CD14-positive monocyte (primary cell): Measurements from ENCODE around the gene ENTPD2. TPM values are rescaled to one million over a fixed set of nuclear protein-coding genes. Genes with fewer than 3 reads are reported as not detected.

Source experiments
- DNase-seq, 3 donors: peaks; one replicate each; pipeline ENCODE4 v3.0.0-alpha.2; 2011 to 2022
- H2AFZ ChIP-seq: 2 replicates; pipeline ENCODE4 v1.6.0; 2012; ENCODE audit warnings: mild to moderate bottlenecking, low read depth, low read length, inconsistent platforms; ENCODE audit not compliant: insufficient read depth, poor library complexity, severe bottlenecking
- H3K27ac ChIP-seq, 2 donors: 1 replicate in 1 of 2; 2 replicates in 1 of 2; pipeline ENCODE4 v1.5.1; 2012 to 2013; ENCODE audit warnings: low read length in 2 of 2, control low read depth in 1 of 2, inconsistent platforms in 1 of 2, low read depth in 1 of 2, mild to moderate bottlenecking in 1 of 2
- H3K27me3 ChIP-seq, 2 donors: one replicate each; pipeline versions ENCODE4 v1.6.0 to v1.6.1; 2011 to 2013; ENCODE audit warnings: low read length in 2 of 2; ENCODE audit not compliant: control insufficient read depth in 2 of 2, insufficient read depth in 2 of 2
- H3K36me3 ChIP-seq, 2 donors: replicated peaks in 1 of 2; 1 replicate in 1 of 2; 2 replicates in 1 of 2; pipeline versions ENCODE4 v1.5.1 to v1.6.1; 2012 to 2013; ENCODE audit warnings: low read length in 2 of 2, control low read depth in 1 of 2, inconsistent platforms in 1 of 2, mild to moderate bottlenecking in 1 of 2; ENCODE audit not compliant: insufficient read depth in 2 of 2, control insufficient read depth in 1 of 2
- H3K4me1 ChIP-seq, 2 donors: 1 replicate in 1 of 2; 2 replicates in 1 of 2; pipeline versions ENCODE4 v1.5.1 to v1.6.1; 2012 to 2013; ENCODE audit warnings: low read length in 2 of 2, control low read depth in 1 of 2, inconsistent platforms in 1 of 2, mild to moderate bottlenecking in 1 of 2, moderate library complexity in 1 of 2; ENCODE audit not compliant: insufficient read depth in 2 of 2, control insufficient read depth in 1 of 2
- H3K4me2 ChIP-seq: replicated peaks from 2 replicates; pipeline ENCODE3; 2012; ENCODE audit warnings: low read length, moderate library complexity, mild to moderate bottlenecking; ENCODE audit not compliant: poor library complexity, severe bottlenecking; ENCODE audit errors: extremely low read depth
- H3K4me3 ChIP-seq, 3 experiments: fragments of 200-600 bp in 1 of 3; sonication (generic) in 1 of 3; replicated peaks in 1 of 3; 1 replicate in 2 of 3; 2 replicates in 1 of 3; pipeline ENCODE4 v1.5.1; 2011 to 2013; ENCODE audit warnings: low read length in 3 of 3, mild to moderate bottlenecking in 3 of 3, control low read depth in 2 of 3, low read depth in 2 of 3, inconsistent platforms in 1 of 3, moderate library complexity in 1 of 3
- H3K79me2 ChIP-seq: 2 replicates; pipeline ENCODE4 v1.6.0; 2012; ENCODE audit warnings: mild to moderate bottlenecking, control low read depth, inconsistent platforms, low read length, moderate library complexity; ENCODE audit not compliant: insufficient read depth
- H3K9ac ChIP-seq: 2 replicates; pipeline ENCODE4 v1.6.0; 2017; ENCODE audit warnings: low read length, mild to moderate bottlenecking; ENCODE audit not compliant: insufficient read depth, poor library complexity, severe bottlenecking
- H3K9me3 ChIP-seq, 2 donors: replicated peaks in 1 of 2; 1 replicate in 1 of 2; 2 replicates in 1 of 2; pipeline versions ENCODE4 v1.5.1 to v1.6.1; 2012 to 2013; ENCODE audit warnings: low read length in 2 of 2, control low read depth in 1 of 2; ENCODE audit not compliant: control insufficient read depth in 1 of 2, insufficient read depth in 1 of 2
- H4K20me1 ChIP-seq: 2 replicates; pipeline ENCODE4 v1.6.0; 2012; ENCODE audit warnings: mild to moderate bottlenecking, low read length, control low read depth, moderate library complexity; ENCODE audit not compliant: insufficient read depth
- H3K27ac Mint-ChIP-seq, 7 donors: one replicate each; pipeline ENCODE4 v1.8.0; 2020; ENCODE audit warnings: mild to moderate bottlenecking in 7 of 7, mixed read lengths in 7 of 7, moderate library complexity in 6 of 7, inconsistent platforms in 2 of 7
- H3K27me3 Mint-ChIP-seq, 3 donors: one replicate each; pipeline ENCODE4 v1.8.0; 2021 to 2022; ENCODE audit warnings: low read depth in 3 of 3, mild to moderate bottlenecking in 3 of 3, mixed read lengths in 3 of 3, moderate library complexity in 3 of 3, inconsistent platforms in 1 of 3
- H3K36me3 Mint-ChIP-seq, 2 donors: one replicate each; pipeline ENCODE4 v1.8.0; 2020; ENCODE audit warnings: mixed read lengths in 2 of 2, inconsistent platforms in 1 of 2, mild to moderate bottlenecking in 1 of 2
- H3K4me1 Mint-ChIP-seq: one replicate; pipeline ENCODE4 v1.8.0; 2020; ENCODE audit warnings: mild to moderate bottlenecking, mixed read lengths
- H3K4me3 Mint-ChIP-seq, 2 donors: one replicate each; pipeline ENCODE4 v1.8.0; 2020; ENCODE audit warnings: mild to moderate bottlenecking in 2 of 2, mixed read lengths in 2 of 2, moderate library complexity in 1 of 2
- H3K9me3 Mint-ChIP-seq, 7 donors: one replicate each; pipeline ENCODE4 v1.8.0; 2020 to 2022; ENCODE audit warnings: mixed read lengths in 7 of 7, mild to moderate bottlenecking in 6 of 7, moderate library complexity in 6 of 7, inconsistent platforms in 2 of 7
- WGBS: methylation state at CpG from one replicate; pipeline ENCODE4 v1.1.5; 2013; ENCODE audit warnings: missing lambda C conversion rate; ENCODE audit not compliant: insufficient coverage; 5-methylcytosine and 5-hydroxymethylcytosine counted together
- intact Hi-C, 2 donors: fragments of 100-400 bp; cut with micrococcal nuclease; formaldehyde crosslinking; loops; one replicate each; pipeline versions ENCODE4 v1.15.0 to v1.15.1; 2023
- polyA plus RNA-seq, 3 donors: library from polyadenylated mRNA; depleted of rRNA in 1 of 3; unstranded in 2 of 3; stranded (reverse) in 1 of 3; fragments of 300-500 nt in 2 of 3; fragments of >200 nt in 1 of 3; fragmentation: Illumina TruSeq in 2 of 3; gene quantifications; 1 replicate in 2 of 3; 2 replicates in 1 of 3; pipeline ENCODE4 v1.2.3, GENCODE V29; 2012 to 2021
- TF ChIP-seq, protein P1 (sequence below): fragments of 200-600 bp; IDR thresholded peaks from one replicate; pipeline ENCODE4 v1.8.0; 2022; ENCODE audit warnings: antibody characterized with exemption, mild to moderate bottlenecking

Gene ENTPD2
- polyA plus RNA-seq, 3 donors: not detected

DNA sequence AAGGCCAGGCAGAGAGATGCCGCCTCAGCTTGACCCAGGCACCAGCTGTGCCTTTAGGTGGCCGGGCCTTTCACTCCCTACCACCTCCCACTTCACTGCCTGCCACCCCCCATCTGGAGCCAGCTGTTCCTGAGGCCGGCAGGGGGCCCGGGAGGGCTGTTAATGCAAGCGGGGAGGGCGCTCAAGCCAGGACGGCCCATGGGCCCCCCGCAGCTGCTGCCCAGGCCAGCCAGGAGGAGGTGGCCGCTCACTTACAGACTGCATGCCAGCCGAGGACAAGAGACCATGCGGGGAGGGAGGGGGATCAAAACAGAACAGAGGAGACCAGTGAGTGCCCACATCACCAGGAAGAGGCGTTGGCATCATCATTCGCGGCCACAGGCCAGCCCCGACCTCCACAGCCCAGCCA lies 30.3 kb downstream of the ENTPD2 start:
- H3K27me3 ChIP-seq: no peaks in the 10 kb centered on the region
- Mint-ChIP-seq H3K27me3 (peaks cover 4 to 7% (median 7%) of the 10 kb centered on the region in 3 donors), H3K4me1 (peaks cover 11% of the 10 kb centered on the region), H3K27ac (no peak overlapping the region), H3K4me3 (no peak overlapping the region), H3K36me3 (peaks cover 0 to 2% of the 10 kb centered on the region in 2 donors), H3K9me3 (peaks cover 0 to 5% (median 2%) of the 10 kb centered on the region in 7 donors)
- peaks cover 11 to 24% of the 10 kb centered on the region in 2 donors for H3K4me1 ChIP-seq
- intact Hi-C loops: no loop called here
- H3K9me3 ChIP-seq: no peaks in the 10 kb centered on the region
- no peak overlapping the region for H3K4me2 ChIP-seq
- 85% methylated on average over 11 of the region's 15 CpGs for WGBS
- TF ChIP-seq, protein P1, sequence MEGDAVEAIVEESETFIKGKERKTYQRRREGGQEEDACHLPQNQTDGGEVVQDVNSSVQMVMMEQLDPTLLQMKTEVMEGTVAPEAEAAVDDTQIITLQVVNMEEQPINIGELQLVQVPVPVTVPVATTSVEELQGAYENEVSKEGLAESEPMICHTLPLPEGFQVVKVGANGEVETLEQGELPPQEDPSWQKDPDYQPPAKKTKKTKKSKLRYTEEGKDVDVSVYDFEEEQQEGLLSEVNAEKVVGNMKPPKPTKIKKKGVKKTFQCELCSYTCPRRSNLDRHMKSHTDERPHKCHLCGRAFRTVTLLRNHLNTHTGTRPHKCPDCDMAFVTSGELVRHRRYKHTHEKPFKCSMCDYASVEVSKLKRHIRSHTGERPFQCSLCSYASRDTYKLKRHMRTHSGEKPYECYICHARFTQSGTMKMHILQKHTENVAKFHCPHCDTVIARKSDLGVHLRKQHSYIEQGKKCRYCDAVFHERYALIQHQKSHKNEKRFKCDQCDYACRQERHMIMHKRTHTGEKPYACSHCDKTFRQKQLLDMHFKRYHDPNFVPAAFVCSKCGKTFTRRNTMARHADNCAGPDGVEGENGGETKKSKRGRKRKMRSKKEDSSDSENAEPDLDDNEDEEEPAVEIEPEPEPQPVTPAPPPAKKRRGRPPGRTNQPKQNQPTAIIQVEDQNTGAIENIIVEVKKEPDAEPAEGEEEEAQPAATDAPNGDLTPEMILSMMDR: no peak
- H3K27ac ChIP-seq: no peak overlapping the region
- H3K9ac ChIP-seq: no peak overlapping the region
- no peak overlapping the region for H3K4me3 ChIP-seq
- H4K20me1 ChIP-seq: peaks cover 2% of the 10 kb centered on the region
- H3K36me3 ChIP-seq: no peaks in the 10 kb centered on the region
- DNase-seq: no peak
- no peak overlapping the region for H2AFZ ChIP-seq
- peaks cover 2% of the 10 kb centered on the region for H3K79me2 ChIP-seq

DNA sequence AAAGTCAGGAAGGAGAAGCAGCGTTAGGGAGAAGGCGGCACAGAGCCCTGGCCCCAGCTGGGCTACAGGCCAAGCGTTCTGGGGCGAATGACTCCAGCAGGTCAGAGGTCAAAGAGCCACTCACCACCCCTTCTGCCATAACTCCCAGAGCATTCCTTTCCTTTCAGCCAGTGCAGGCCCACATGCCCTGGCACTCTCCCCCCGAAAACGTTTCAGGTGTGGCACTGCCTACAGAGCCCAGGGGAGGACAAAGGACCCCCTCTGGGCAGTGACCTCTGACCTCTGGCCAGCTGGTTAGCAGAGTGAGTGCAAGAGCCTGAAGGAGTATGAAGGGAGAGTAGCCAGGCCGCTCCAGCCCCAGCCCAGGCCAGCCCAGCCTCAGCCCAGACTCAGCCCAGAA lies 30.7 kb downstream of the ENTPD2 start:
- no peaks in the 10 kb centered on the region for H3K9me3 ChIP-seq
- intact Hi-C loops: no loop called here
- H3K27me3 ChIP-seq: no peaks in the 10 kb centered on the region
- 93% methylated on average over 7 of the region's 7 CpGs for WGBS
- Mint-ChIP-seq H3K9me3 (peaks cover 0 to 5% (median 2%) of the 10 kb centered on the region in 7 donors), H3K4me3 (no peak overlapping the region), H3K4me1 (peaks cover 10% of the 10 kb centered on the region), H3K27me3 (peaks cover 4 to 7% (median 7%) of the 10 kb centered on the region in 3 donors), H3K27ac (no peak overlapping the region), H3K36me3 (peaks cover 0 to 2% of the 10 kb centered on the region in 2 donors)
- H3K4me3 ChIP-seq: no peak overlapping the region
- no peaks in the 10 kb centered on the region for H4K20me1 ChIP-seq
- H3K9ac ChIP-seq: no peak overlapping the region
- H3K27ac ChIP-seq: no peak overlapping the region
- H3K36me3 ChIP-seq: no peaks in the 10 kb centered on the region
- TF ChIP-seq, protein P1: no peak
- no peak overlapping the region for H2AFZ ChIP-seq
- peaks cover 9 to 20% of the 10 kb centered on the region in 2 donors for H3K4me1 ChIP-seq
- no peak overlapping the region for H3K4me2 ChIP-seq
- no peak for DNase-seq
- H3K79me2 ChIP-seq: no peaks in the 10 kb centered on the region
